LNCAP (cell line): ENCODE data around the gene AIFM1.

ENCODE experiments used
- CTCF ChIP-seq: fragments of 450-650 bp; IDR thresholded peaks from 2 replicates; pipeline ENCODE4 v1.5.1; 2017; ENCODE audit warnings: mild to moderate bottlenecking

Gene AIFM1

GRCh38 chrX:130114141-130114588 lies 51.5 kb downstream of the AIFM1 start:
- no peak for TF ChIP-seq CTCF

GRCh38 chrX:130111220-130112154 lies 54.2 kb downstream of the AIFM1 start:
- no peak for TF ChIP-seq CTCF

- no peak for TF ChIP-seq CTCF
Observed at GRCh38 chrX:130110379-130111219, 55.0 kb downstream of the AIFM1 start, which contains the start of gene ELF4. Gene ELF4 (minus strand): TSS chrX:130110497. CDS start chrX:130081330, 29,167 bp downstream.

- no peak for TF ChIP-seq CTCF
Observed at GRCh38 chrX:130109429-130110378, 55.9 kb downstream of the AIFM1 start.

- no peak for TF ChIP-seq CTCF
Observed at GRCh38 chrX:130108647-130109428, 56.8 kb downstream of the AIFM1 start.

GRCh38 chrX:130106071-130106470 lies 59.6 kb downstream of the AIFM1 start:
- no peak for TF ChIP-seq CTCF
